ENCODE data around the gene TLR9.
A peak's percentile ranks its signal among the peaks of the same experiment; 100 is the strongest.

The TLR9 gene

GRCh38 chr3:52232279-52233107, 7.0 kb upstream of the TLR9 start:
- DNase-seq (ENCODE audit: low read depth): no peak

- peak; percentile 86 for DNase-seq (ENCODE audit: low read depth)
These were observed 6.2 kb upstream of the TLR9 start for GRCh38 chr3:52231502-52232278.

GRCh38 chr3:52230889-52231499, 5.5 kb upstream of the TLR9 start:
- DNase-seq (ENCODE audit: low read depth): no peak

GRCh38 chr3:52230461-52230860, 5.0 kb upstream of the TLR9 start:
- DNase-seq (ENCODE audit: low read depth): no peak

- no peak for DNase-seq (ENCODE audit: low read depth)
These were observed 4.2 kb upstream of the TLR9 start for GRCh38 chr3:52229656-52230055.

GRCh38 chr3:52228751-52229291, 3.4 kb upstream of the TLR9 start:
- no peak for DNase-seq (ENCODE audit: low read depth)

GRCh38 chr3:52228266-52228665, 2.8 kb upstream of the TLR9 start:
- no peak for DNase-seq (ENCODE audit: low read depth)

- DNase-seq (ENCODE audit: low read depth): no peak
These were observed 2.3 kb upstream of the TLR9 start for GRCh38 chr3:52227766-52228165.

- no peak for DNase-seq (ENCODE audit: low read depth)
These were observed 1.7 kb upstream of the TLR9 start for GRCh38 chr3:52227117-52227516.

- DNase-seq (ENCODE audit: low read depth): no peak
These were observed 878 bp upstream of the TLR9 start for GRCh38 chr3:52226229-52226817.

GRCh38 chr3:52223449-52224408, 1.7 kb downstream of the TLR9 start:
- no peak for DNase-seq (ENCODE audit: low read depth)

- DNase-seq (ENCODE audit: low read depth): no peak
These were observed 2.9 kb downstream of the TLR9 start for GRCh38 chr3:52222319-52223221.

GRCh38 chr3:52221563-52222318, 3.7 kb downstream of the TLR9 start:
- DNase-seq (ENCODE audit: low read depth): peak; percentile 42

GRCh38 chr3:52221141-52221562, 4.3 kb downstream of the TLR9 start:
- DNase-seq (ENCODE audit: low read depth): no peak

- DNase-seq (ENCODE audit: low read depth): peak; percentile 82
These were observed 4.9 kb downstream of the TLR9 start for GRCh38 chr3:52220380-52221026.

- no peak for DNase-seq (ENCODE audit: low read depth)
These were observed 6.4 kb downstream of the TLR9 start for GRCh38 chr3:52218937-52219650.

GRCh38 chr3:52218454-52218853, 7.0 kb downstream of the TLR9 start:
- DNase-seq (ENCODE audit: low read depth): no peak

- DNase-seq (ENCODE audit: low read depth): no peak
These were observed 7.4 kb downstream of the TLR9 start for GRCh38 chr3:52218026-52218425.

Measured in T follicular helper cell (primary cell).